Activated B cell treated with CpG ODN at 0.5 μM for 24 hours (primary cell): ENCODE results near the gene SYNE2. TPM values are rescaled to one million over a fixed set of nuclear protein-coding genes. Genes with fewer than 3 reads are reported as not detected.

Source experiments
- ATAC-seq: fragments of 200-7000 bp; cut with Tn5 transposase; one replicate; pipeline ENCODE4 v1.10.0; 2021; ENCODE audit warnings: low read depth, mild to moderate bottlenecking, moderate library complexity
- CTCF ChIA-PET: fragments of 350-600 bp; sonication (Branson Sonifier 250); formaldehyde crosslinking; loops from one replicate; lab custom pipeline; 2021; ENCODE audit warnings: antibody characterized with exemption; lab: Charles Lee
- POLR2A ChIA-PET: fragments of 350-600 bp; sonication (Branson Sonifier 250); formaldehyde crosslinking; loops from one replicate; lab custom pipeline; 2021; ENCODE audit warnings: antibody characterized with exemption; lab: Charles Lee
- DNase-seq: peaks from one replicate; pipeline ENCODE4 v3.0.0; 2022
- H3K27ac Mint-ChIP-seq: one replicate; pipeline ENCODE4 v1.8.0; 2020; ENCODE audit warnings: mixed read lengths
- H3K27me3 Mint-ChIP-seq: one replicate; pipeline ENCODE4 v1.8.0; 2021; ENCODE audit warnings: mixed read lengths
- H3K36me3 Mint-ChIP-seq: one replicate; pipeline ENCODE4 v1.8.0; 2021; ENCODE audit warnings: low read depth, mixed read lengths
- H3K4me1 Mint-ChIP-seq: one replicate; pipeline ENCODE4 v1.8.0; 2021; ENCODE audit warnings: mixed read lengths
- H3K4me3 Mint-ChIP-seq: one replicate; pipeline ENCODE4 v1.8.0; 2020; ENCODE audit warnings: mild to moderate bottlenecking, mixed read lengths
- H3K9me3 Mint-ChIP-seq: one replicate; pipeline ENCODE4 v1.8.0; 2020; ENCODE audit warnings: mixed read lengths
- intact Hi-C: fragments of 100-400 bp; cut with micrococcal nuclease; formaldehyde crosslinking; loops from one replicate; pipeline ENCODE4 v1.15.1; 2024
- total RNA-seq: library from RNA; stranded (reverse); gene quantifications from 2 replicates; pipeline ENCODE4 v1.2.3, GENCODE V29; 2022
- TF ChIP-seq, protein P1 (sequence below): fragments of 200-600 bp; IDR thresholded peaks from one replicate; pipeline ENCODE4 v1.8.0; 2022; ENCODE audit warnings: antibody characterized with exemption, mild to moderate bottlenecking

The SYNE2 gene
- total RNA-seq, 1 donor from 2014 or later = 40.1 TPM

DNA sequence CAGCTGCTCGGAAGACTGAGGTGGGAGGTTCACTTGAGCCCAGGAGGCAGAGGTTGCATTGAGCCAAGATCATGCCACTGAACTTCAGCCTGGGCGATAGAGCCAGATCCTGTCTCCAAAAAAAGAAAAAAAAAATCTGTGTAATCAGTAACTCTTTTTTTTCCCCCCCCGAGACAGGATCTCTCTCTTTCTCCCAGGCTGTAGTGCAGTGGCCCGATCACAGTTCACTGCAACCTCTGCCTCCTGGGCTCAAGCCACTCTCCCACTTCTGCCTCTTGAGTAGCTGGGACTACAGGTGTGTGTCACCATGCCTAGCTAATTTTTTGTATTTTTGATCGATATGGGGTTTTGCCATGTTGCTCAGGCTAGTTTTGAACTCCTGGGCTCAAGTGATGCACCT, 113.6 kb downstream of the SYNE2 start:
- DNase-seq = no peak
- H3K27me3 Mint-ChIP-seq = no peaks in the 10 kb centered on the region
- H3K4me1 Mint-ChIP-seq = no peaks in the 10 kb centered on the region
- peaks cover 2% of the 10 kb centered on the region for H3K36me3 Mint-ChIP-seq
- ATAC-seq = no peak
- no peaks in the 10 kb centered on the region for H3K9me3 Mint-ChIP-seq
- no peak overlapping the region for H3K4me3 Mint-ChIP-seq
- POLR2A ChIA-PET = no interaction called here
- intact Hi-C loops = no loop called here
- CTCF ChIA-PET = no interaction called here
- H3K27ac Mint-ChIP-seq = no peak overlapping the region
- TF ChIP-seq, protein P1, sequence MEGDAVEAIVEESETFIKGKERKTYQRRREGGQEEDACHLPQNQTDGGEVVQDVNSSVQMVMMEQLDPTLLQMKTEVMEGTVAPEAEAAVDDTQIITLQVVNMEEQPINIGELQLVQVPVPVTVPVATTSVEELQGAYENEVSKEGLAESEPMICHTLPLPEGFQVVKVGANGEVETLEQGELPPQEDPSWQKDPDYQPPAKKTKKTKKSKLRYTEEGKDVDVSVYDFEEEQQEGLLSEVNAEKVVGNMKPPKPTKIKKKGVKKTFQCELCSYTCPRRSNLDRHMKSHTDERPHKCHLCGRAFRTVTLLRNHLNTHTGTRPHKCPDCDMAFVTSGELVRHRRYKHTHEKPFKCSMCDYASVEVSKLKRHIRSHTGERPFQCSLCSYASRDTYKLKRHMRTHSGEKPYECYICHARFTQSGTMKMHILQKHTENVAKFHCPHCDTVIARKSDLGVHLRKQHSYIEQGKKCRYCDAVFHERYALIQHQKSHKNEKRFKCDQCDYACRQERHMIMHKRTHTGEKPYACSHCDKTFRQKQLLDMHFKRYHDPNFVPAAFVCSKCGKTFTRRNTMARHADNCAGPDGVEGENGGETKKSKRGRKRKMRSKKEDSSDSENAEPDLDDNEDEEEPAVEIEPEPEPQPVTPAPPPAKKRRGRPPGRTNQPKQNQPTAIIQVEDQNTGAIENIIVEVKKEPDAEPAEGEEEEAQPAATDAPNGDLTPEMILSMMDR = no peak

DNA sequence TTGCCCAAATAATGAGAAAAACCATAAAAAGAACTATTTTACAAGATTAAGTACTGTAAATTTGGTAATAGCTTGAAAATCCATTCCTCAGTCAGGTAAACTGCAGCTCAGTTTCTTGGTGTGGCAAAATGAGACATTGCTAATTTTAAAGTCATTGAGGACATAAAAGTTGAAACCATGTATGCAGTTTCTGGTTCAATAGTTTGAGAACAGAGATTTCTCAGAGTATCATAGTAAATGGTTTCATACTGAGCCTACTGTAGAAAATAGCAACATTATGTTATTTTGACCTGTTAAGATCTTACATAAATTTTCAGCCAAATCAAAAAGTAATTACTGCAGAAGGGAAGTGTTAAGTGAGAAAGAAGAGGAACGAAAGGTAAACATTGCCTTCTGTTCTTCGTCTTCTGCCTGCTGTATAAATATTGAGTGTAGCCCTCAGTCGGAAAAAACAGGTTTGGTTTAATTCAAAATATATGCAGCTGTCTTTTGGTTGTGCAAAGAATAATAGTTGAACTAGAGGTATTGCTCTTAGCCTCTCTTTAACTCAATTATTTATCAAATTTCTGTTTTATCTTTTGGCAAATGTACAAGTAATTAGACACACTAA, 119.6 kb downstream of the SYNE2 start:
- DNase-seq (no peak), ATAC-seq (no peak)
- POLR2A ChIA-PET = no interaction called here

DNA sequence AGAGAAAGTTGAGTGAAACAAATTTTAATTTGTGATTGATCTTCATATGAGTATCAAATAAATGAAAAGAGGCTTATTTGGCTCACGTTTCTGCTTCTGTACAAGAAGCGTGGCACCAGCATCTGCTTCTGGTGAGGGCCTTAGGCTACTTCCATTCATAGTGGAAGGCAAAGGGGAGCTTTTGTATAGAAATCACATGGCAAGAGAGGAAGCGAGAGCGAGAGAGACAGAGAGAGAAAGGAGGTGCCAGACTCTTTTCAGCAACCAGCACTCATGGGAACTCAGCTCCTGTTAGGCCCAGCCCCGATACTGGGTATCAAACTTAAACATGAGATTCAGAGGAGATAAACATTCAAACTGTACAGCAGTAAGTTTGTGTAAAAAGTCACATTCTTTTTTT, 121.4 kb downstream of the SYNE2 start:
- peaks cover 13% of the 10 kb centered on the region for H3K36me3 Mint-ChIP-seq
- POLR2A ChIA-PET = no interaction called here
- CTCF ChIA-PET = no interaction called here

More for the DNA sequence above, 119.6 kb downstream of the SYNE2 start:
- CTCF ChIA-PET = interaction anchor here (1.1 kb wide), 1 partner anchor 38 kb away, joined by 3 read pairs; no protein-coding TSS in a partner anchor
- H3K27ac Mint-ChIP-seq = no peak overlapping the region
- intact Hi-C loops = no loop called here
- H3K27me3 Mint-ChIP-seq = no peaks in the 10 kb centered on the region
- no peaks in the 10 kb centered on the region for H3K9me3 Mint-ChIP-seq
- no peak overlapping the region for H3K4me3 Mint-ChIP-seq
- TF ChIP-seq, protein P1 = no peak
- peaks cover 8% of the 10 kb centered on the region for H3K36me3 Mint-ChIP-seq
- no peaks in the 10 kb centered on the region for H3K4me1 Mint-ChIP-seq

DNA sequence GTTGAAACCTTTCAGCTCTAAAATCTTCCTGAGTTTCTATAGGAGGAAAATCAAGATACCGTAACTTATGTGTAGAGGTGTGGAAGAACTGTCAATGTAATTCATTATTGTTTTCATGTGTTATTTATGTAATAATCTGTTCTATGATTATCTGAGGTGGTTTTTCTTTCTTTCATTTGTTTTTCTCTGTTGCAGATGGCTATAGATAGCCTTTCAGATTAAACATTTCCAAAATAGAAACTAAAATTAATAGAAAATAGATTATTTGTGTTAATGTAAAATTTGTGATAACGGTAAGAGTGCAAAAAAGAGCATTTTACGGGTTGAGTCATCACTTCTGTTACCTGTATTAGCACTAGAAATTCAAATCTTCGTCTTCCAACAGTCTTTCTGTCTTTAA, 128.8 kb downstream of the SYNE2 start:
- ATAC-seq = no peak
- intact Hi-C loops = no loop called here
- Mint-ChIP-seq H3K9me3 (no peaks in the 10 kb centered on the region), H3K4me3 (no peak overlapping the region), H3K4me1 (no peaks in the 10 kb centered on the region), H3K27me3 (no peaks in the 10 kb centered on the region), H3K27ac (no peak overlapping the region), H3K36me3 (peaks cover 16% of the 10 kb centered on the region)
- TF ChIP-seq, protein P1 = no peak
- DNase-seq = no peak
- ChIA-PET CTCF (no interaction called here), POLR2A (no interaction called here)

More for the DNA sequence above, 121.4 kb downstream of the SYNE2 start:
- Mint-ChIP-seq H3K4me1 (no peaks in the 10 kb centered on the region), H3K4me3 (no peak overlapping the region), H3K27ac (no peak overlapping the region), H3K9me3 (no peaks in the 10 kb centered on the region), H3K27me3 (no peaks in the 10 kb centered on the region)
- intact Hi-C loops = no loop called here
- ATAC-seq = no peak
- DNase-seq = no peak
- TF ChIP-seq, protein P1 = no peak

DNA sequence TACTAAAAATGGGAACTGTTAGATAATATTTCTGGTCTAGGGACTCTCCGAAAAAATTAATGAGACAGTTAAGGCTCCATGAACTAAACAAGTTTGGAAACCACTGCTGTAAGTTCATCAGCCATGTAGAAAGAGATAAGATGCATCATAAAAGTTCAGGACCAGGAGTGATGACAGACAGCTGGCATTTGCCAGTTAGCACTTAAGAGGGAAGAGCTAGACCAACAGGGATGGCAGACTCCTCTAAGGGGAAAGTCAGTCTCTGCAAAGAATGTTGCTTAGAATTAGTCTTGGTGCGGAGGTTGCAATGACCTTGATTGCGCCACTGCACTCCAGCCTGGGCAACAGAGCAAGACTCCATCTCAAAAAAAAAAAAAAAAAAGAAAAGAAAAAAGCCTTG, 129.4 kb downstream of the SYNE2 start:
- ChIA-PET CTCF (no interaction called here), POLR2A (no interaction called here)
- H3K27ac Mint-ChIP-seq = no peak overlapping the region
- H3K27me3 Mint-ChIP-seq = no peaks in the 10 kb centered on the region
- H3K4me3 Mint-ChIP-seq = no peak overlapping the region
- no peak for DNase-seq
- ATAC-seq = no peak
- no peaks in the 10 kb centered on the region for H3K4me1 Mint-ChIP-seq
- intact Hi-C loops = no loop called here
- peaks cover 19% of the 10 kb centered on the region for H3K36me3 Mint-ChIP-seq
- TF ChIP-seq, protein P1 = no peak
- H3K9me3 Mint-ChIP-seq = no peaks in the 10 kb centered on the region
